Astrocyte (in vitro differentiated cells and primary cell): ENCODE data around the gene FHL1. TPM values are rescaled to one million over a fixed set of nuclear protein-coding genes. Genes with fewer than 3 reads are reported as not detected.

Experiments used
- DNase-seq: peaks from one replicate; pipeline ENCODE4 v3.0.0-alpha.2; 2010; ENCODE audit warnings: low read depth
- FAIRE-seq: peaks from 2 replicates; lab custom pipeline; 2011; peaks lifted over from hg19 to GRCh38; lab: Jason Lieb, UNC
- H2AFZ ChIP-seq: 2 replicates; pipeline ENCODE4 v1.6.0; 2012; ENCODE audit warnings: low read depth, low read length, inconsistent platforms
- H3K27ac ChIP-seq: 2 replicates; pipeline ENCODE4 v1.5.1; 2011; ENCODE audit warnings: low read depth, low read length, inconsistent platforms
- H3K27me3 ChIP-seq: 2 replicates; pipeline ENCODE4 v1.6.0; 2011; ENCODE audit warnings: low read length, inconsistent platforms; ENCODE audit not compliant: insufficient read depth
- H3K36me3 ChIP-seq: 2 replicates; pipeline ENCODE4 v1.5.1; 2011; ENCODE audit warnings: low read length, inconsistent platforms; ENCODE audit not compliant: insufficient read depth
- H3K4me1 ChIP-seq: 2 replicates; pipeline ENCODE4 v1.5.1; 2011; ENCODE audit warnings: low read length, inconsistent platforms; ENCODE audit not compliant: insufficient read depth
- H3K4me2 ChIP-seq: 2 replicates; pipeline ENCODE4 v1.6.0; 2012; ENCODE audit warnings: low read length, inconsistent platforms
- H3K4me3 ChIP-seq: 2 replicates; pipeline ENCODE4 v1.5.1; 2011; ENCODE audit warnings: low read depth, mild to moderate bottlenecking, low read length, inconsistent platforms; ENCODE audit not compliant: insufficient read depth
- H3K79me2 ChIP-seq: 2 replicates; pipeline ENCODE4 v1.6.0; 2012; ENCODE audit warnings: mild to moderate bottlenecking, low read length, inconsistent platforms; ENCODE audit not compliant: insufficient read depth
- H3K9ac ChIP-seq: 2 replicates; pipeline ENCODE4 v1.6.0; 2012; ENCODE audit warnings: mild to moderate bottlenecking, low read length, inconsistent platforms
- H3K9me3 ChIP-seq: 2 replicates; pipeline ENCODE4 v1.5.1; 2012; ENCODE audit warnings: low read depth, mild to moderate bottlenecking, low read length, inconsistent platforms; ENCODE audit not compliant: insufficient read depth
- H4K20me1 ChIP-seq: 2 replicates; pipeline ENCODE4 v1.6.0; 2012; ENCODE audit warnings: low read length, inconsistent platforms; ENCODE audit not compliant: insufficient read depth
- H3K27ac Mint-ChIP-seq: one replicate; pipeline ENCODE4 v1.8.0; 2021; ENCODE audit warnings: mild to moderate bottlenecking, mixed read lengths; ENCODE audit not compliant: unreplicated experiment
- H3K27me3 Mint-ChIP-seq: one replicate; pipeline ENCODE4 v1.8.0; 2021; ENCODE audit warnings: low read depth, mixed read lengths; ENCODE audit not compliant: unreplicated experiment
- H3K36me3 Mint-ChIP-seq: one replicate; pipeline ENCODE4 v1.8.0; 2021; ENCODE audit warnings: low read depth, mixed read lengths; ENCODE audit not compliant: unreplicated experiment
- H3K4me1 Mint-ChIP-seq: one replicate; pipeline ENCODE4 v1.8.0; 2021; ENCODE audit warnings: low read depth, mixed read lengths; ENCODE audit not compliant: unreplicated experiment
- H3K4me3 Mint-ChIP-seq: one replicate; pipeline ENCODE4 v1.8.0; 2021; ENCODE audit warnings: mild to moderate bottlenecking, moderate library complexity, mixed read lengths; ENCODE audit not compliant: unreplicated experiment
- H3K9me3 Mint-ChIP-seq: one replicate; pipeline ENCODE4 v1.8.0; 2021; ENCODE audit warnings: mild to moderate bottlenecking, mixed read lengths; ENCODE audit not compliant: unreplicated experiment
- EZH2 ChIP-seq: IDR thresholded peaks from 2 replicates; pipeline ENCODE4 v1.6.1; 2012; ENCODE audit warnings: mild to moderate bottlenecking, low read length, inconsistent platforms; ENCODE audit not compliant: insufficient read depth
- total RNA-seq: library from RNA; stranded (reverse); gene quantifications from 2 replicates; pipeline ENCODE4 v1.2.1, GENCODE V29; 2021
- TF ChIP-seq, protein P1 (sequence below): IDR thresholded peaks from 2 replicates; pipeline ENCODE4 v1.5.1; 2011; ENCODE audit warnings: low read depth, mild to moderate bottlenecking, inconsistent platforms, low read length, moderate library complexity; ENCODE audit not compliant: insufficient read depth

FHL1 gene
- total RNA-seq, 1 donor from 2014 or later = 115 TPM

DNA sequence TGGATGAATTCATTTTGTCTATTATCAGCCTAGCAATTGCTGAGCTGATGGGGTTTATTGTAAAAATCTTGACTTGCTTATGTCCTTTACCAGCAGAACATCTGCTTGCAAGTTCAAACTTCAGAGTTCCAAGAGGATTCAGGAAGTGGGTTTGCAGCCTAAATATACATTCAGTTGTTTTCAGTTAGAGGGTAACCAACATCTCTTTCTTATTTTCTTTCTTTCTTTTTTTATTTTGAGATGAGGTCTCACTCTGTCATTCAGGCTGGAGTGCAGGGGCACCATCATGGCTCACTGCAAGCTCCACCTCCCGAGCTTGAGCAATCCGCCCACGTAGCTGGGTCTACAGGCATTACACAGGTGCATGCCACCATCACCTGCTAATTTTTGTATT, 31.4 kb upstream of the FHL1 start:
- H4K20me1 ChIP-seq = no peaks in the 10 kb centered on the region
- H3K36me3 ChIP-seq = no peaks in the 10 kb centered on the region
- H2AFZ ChIP-seq = no peak overlapping the region
- Mint-ChIP-seq H3K4me1 (peaks cover 2% of the 10 kb centered on the region), H3K27ac (no peak overlapping the region), H3K4me3 (no peak overlapping the region), H3K27me3 (no peaks in the 10 kb centered on the region), H3K9me3 (peaks cover 4% of the 10 kb centered on the region), H3K36me3 (no peaks in the 10 kb centered on the region)
- TF ChIP-seq, protein P1, sequence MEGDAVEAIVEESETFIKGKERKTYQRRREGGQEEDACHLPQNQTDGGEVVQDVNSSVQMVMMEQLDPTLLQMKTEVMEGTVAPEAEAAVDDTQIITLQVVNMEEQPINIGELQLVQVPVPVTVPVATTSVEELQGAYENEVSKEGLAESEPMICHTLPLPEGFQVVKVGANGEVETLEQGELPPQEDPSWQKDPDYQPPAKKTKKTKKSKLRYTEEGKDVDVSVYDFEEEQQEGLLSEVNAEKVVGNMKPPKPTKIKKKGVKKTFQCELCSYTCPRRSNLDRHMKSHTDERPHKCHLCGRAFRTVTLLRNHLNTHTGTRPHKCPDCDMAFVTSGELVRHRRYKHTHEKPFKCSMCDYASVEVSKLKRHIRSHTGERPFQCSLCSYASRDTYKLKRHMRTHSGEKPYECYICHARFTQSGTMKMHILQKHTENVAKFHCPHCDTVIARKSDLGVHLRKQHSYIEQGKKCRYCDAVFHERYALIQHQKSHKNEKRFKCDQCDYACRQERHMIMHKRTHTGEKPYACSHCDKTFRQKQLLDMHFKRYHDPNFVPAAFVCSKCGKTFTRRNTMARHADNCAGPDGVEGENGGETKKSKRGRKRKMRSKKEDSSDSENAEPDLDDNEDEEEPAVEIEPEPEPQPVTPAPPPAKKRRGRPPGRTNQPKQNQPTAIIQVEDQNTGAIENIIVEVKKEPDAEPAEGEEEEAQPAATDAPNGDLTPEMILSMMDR = no peak
- TF ChIP-seq EZH2 = no peak
- FAIRE-seq = no peak
- H3K4me1 ChIP-seq = no peaks in the 10 kb centered on the region
- no peaks in the 10 kb centered on the region for H3K27me3 ChIP-seq
- H3K9me3 ChIP-seq = no peaks in the 10 kb centered on the region
- no peak overlapping the region for H3K4me3 ChIP-seq
- H3K4me2 ChIP-seq = no peak overlapping the region
- no peak overlapping the region for H3K9ac ChIP-seq
- no peak for DNase-seq
- H3K79me2 ChIP-seq = no peaks in the 10 kb centered on the region
- H3K27ac ChIP-seq = no peak overlapping the region

DNA sequence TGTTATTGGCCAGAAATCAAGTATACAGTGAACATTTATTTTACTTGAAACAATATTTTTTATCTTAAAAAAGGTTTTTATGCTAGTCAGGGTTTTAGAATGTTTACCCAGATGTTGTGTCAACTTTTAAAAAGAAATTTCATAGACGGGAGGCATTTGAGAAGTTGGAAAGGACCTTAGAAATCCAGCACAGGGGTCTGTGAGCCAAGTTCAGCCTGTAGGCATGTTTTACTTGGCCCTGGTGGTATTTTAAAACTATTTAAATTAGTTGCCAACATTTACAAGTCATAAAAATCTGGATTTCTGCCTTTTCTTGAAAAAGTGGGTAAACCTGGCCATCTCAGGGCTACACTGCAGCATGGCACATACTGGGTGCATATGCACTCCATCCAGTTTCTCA, 25.5 kb upstream of the FHL1 start:
- Mint-ChIP-seq H3K27me3 (no peaks in the 10 kb centered on the region), H3K27ac (no peak overlapping the region), H3K4me1 (peaks cover 3% of the 10 kb centered on the region), H3K4me3 (no peak overlapping the region), H3K9me3 (peaks cover 4% of the 10 kb centered on the region), H3K36me3 (no peaks in the 10 kb centered on the region)
- no peaks in the 10 kb centered on the region for H3K36me3 ChIP-seq
- H3K4me3 ChIP-seq = no peak overlapping the region
- FAIRE-seq (no peak), DNase-seq (peak; percentile 52)
- no peaks in the 10 kb centered on the region for H3K27me3 ChIP-seq
- H3K27ac ChIP-seq = no peak overlapping the region
- no peaks in the 10 kb centered on the region for H3K79me2 ChIP-seq
- no peaks in the 10 kb centered on the region for H3K9me3 ChIP-seq
- no peak overlapping the region for H3K9ac ChIP-seq
- no peaks in the 10 kb centered on the region for H4K20me1 ChIP-seq
- H3K4me2 ChIP-seq = no peak overlapping the region
- no peak for TF ChIP-seq EZH2
- TF ChIP-seq, protein P1 = no peak
- H3K4me1 ChIP-seq = no peaks in the 10 kb centered on the region
- no peak overlapping the region for H2AFZ ChIP-seq

DNA sequence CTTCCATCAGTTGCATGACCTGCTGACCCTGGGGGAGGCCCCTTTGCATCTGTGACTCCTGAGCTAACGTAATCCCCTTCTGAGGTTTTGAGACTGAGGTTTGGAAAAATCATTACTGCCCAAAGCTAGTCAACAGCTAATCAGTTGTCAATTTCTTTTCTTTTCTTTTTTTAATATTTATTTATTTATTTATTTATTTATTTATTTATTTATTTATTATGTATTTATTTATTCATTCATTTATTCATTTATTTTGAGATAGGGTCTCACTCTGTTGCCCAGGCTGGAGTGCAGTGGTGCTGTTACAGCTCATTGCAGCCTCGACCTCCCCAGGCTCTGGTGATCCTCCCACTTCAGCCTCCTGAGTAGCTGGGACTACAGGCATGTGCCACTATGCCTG, 25.1 kb upstream of the FHL1 start:
- Histone ChIP-seq H3K36me3 (no peaks in the 10 kb centered on the region), H3K79me2 (no peaks in the 10 kb centered on the region), H3K4me1 (peaks cover under 1% of the 10 kb centered on the region), H3K27ac (no peak overlapping the region), H2AFZ (no peak overlapping the region), H3K4me2 (no peak overlapping the region), H3K9ac (no peak overlapping the region), H4K20me1 (no peaks in the 10 kb centered on the region), H3K9me3 (no peaks in the 10 kb centered on the region), H3K4me3 (no peak overlapping the region), H3K27me3 (no peaks in the 10 kb centered on the region)
- Mint-ChIP-seq H3K4me1 (peaks cover 5% of the 10 kb centered on the region), H3K36me3 (no peaks in the 10 kb centered on the region), H3K9me3 (peaks cover 4% of the 10 kb centered on the region), H3K4me3 (no peak overlapping the region), H3K27ac (no peak overlapping the region), H3K27me3 (no peaks in the 10 kb centered on the region)
- FAIRE-seq (no peak), DNase-seq (no peak)
- TF ChIP-seq, protein P1 = no peak
- no peak for TF ChIP-seq EZH2
